Upper lobe of right lung (tissue), 1 donor: ENCODE results near the gene SAG. TPM values are rescaled to one million over a fixed set of nuclear protein-coding genes. Genes with fewer than 3 reads are reported as not detected.

Experiments
- ATAC-seq: fragments of 200-7000 bp; cut with Tn5 transposase; one replicate; pipeline ENCODE4 v1.9.1; 2020; ENCODE audit warnings: mild to moderate bottlenecking, moderate library complexity
- DNase-seq: peaks from one replicate; pipeline ENCODE4 v3.0.0-alpha.2; 2020
- H3K27ac ChIP-seq: fragments of 200-600 bp; one replicate; pipeline ENCODE4 v1.8.0; 2022
- H3K27me3 ChIP-seq: fragments of 200-600 bp; one replicate; pipeline ENCODE4 v1.8.0; 2022; ENCODE audit warnings: mild to moderate bottlenecking
- H3K36me3 ChIP-seq: fragments of 200-600 bp; one replicate; pipeline ENCODE4 v1.8.0; 2022
- H3K4me1 ChIP-seq: fragments of 200-600 bp; one replicate; pipeline ENCODE4 v1.8.0; 2022
- H3K4me3 ChIP-seq: fragments of 200-600 bp; one replicate; pipeline ENCODE4 v1.8.0; 2022; ENCODE audit warnings: mild to moderate bottlenecking
- H3K9me3 ChIP-seq: fragments of 200-600 bp; one replicate; pipeline ENCODE4 v1.8.0; 2022
- CTCF ChIP-seq: fragments of 200-600 bp; IDR thresholded peaks from one replicate; pipeline ENCODE4 v1.8.0; 2022; ENCODE audit warnings: antibody characterized with exemption
- intact Hi-C: fragments of 100-400 bp; cut with DNase I; formaldehyde crosslinking; loops from one replicate; pipeline ENCODE4 v1.11.0; 2022
- total RNA-seq: library from RNA; stranded (reverse); fragmentation: NEBNext Ultra II Directional; extraction: Animal tissue kit (Norgen Biotek cat#: 25700); gene quantifications from one replicate; pipeline ENCODE4 v1.2.1, GENCODE V29; 2021
- donor health status: DM: no; HTN: yes; CAD: no; lungs with severe emphysema.

Gene SAG
- total RNA-seq, 1 donor from 2014 or later, result not detected

GRCh38 chr2:233278921-233279320, 28.7 kb upstream of the SAG start:
- Histone ChIP-seq H3K27ac (no peak overlapping the region), H3K4me1 (no peaks in the 10 kb centered on the region), H3K9me3 (no peaks in the 10 kb centered on the region), H3K36me3 (peaks cover 99% of the 10 kb centered on the region), H3K4me3 (no peak overlapping the region), H3K27me3 (no peaks in the 10 kb centered on the region)
- ATAC-seq, result no peak
- TF ChIP-seq CTCF, result no peak
- intact Hi-C loops, result no loop called here
- DNase-seq, result no peak

- no peaks in the 10 kb centered on the region for H3K9me3 ChIP-seq
- no peak overlapping the region for H3K27ac ChIP-seq
- no peaks in the 10 kb centered on the region for H3K4me1 ChIP-seq
- peaks cover 99% of the 10 kb centered on the region for H3K36me3 ChIP-seq
- intact Hi-C loops, result no loop called here
- DNase-seq, result no peak
- no peak for ATAC-seq
- no peak for TF ChIP-seq CTCF
- H3K4me3 ChIP-seq, result no peak overlapping the region
- H3K27me3 ChIP-seq, result no peaks in the 10 kb centered on the region
Observed at GRCh38 chr2:233280114-233280693, 27.4 kb upstream of the SAG start.

DNA sequence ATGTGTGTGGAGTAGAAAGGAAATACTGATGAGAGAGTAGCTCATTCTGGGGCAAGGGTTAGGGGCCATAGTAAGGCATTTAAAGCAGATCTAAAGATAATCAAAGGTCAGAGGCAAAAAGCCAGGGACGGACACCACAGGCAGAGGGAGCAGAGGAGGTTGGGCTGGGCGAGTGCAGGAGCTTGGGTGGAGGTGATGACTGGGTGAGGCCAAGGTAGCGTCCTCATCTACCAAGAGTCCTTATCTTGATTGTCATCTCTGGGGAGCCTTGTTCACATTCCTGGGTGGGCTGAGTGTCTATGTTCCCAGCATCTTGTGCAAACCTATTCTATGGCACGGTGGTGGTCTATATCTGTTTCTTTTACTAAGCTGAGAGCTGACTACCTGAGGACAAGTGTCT, 26.1 kb upstream of the SAG start:
- DNase-seq (no peak), ATAC-seq (no peak)
- TF ChIP-seq CTCF, result no peak
- Histone ChIP-seq H3K4me1 (no peaks in the 10 kb centered on the region), H3K4me3 (no peak overlapping the region), H3K27me3 (no peaks in the 10 kb centered on the region), H3K9me3 (no peaks in the 10 kb centered on the region), H3K36me3 (peaks cover 98% of the 10 kb centered on the region), H3K27ac (no peak overlapping the region)
- intact Hi-C loops, result no loop called here

GRCh38 chr2:233281992-233282603, 25.5 kb upstream of the SAG start:
- intact Hi-C loops, result no loop called here
- H3K27me3 ChIP-seq, result no peaks in the 10 kb centered on the region
- peak; percentile 67 for ATAC-seq
- H3K4me3 ChIP-seq, result no peak overlapping the region
- no peaks in the 10 kb centered on the region for H3K9me3 ChIP-seq
- H3K36me3 ChIP-seq, result peaks cover 97% of the 10 kb centered on the region
- H3K4me1 ChIP-seq, result no peaks in the 10 kb centered on the region
- no peak for DNase-seq
- H3K27ac ChIP-seq, result no peak overlapping the region
- no peak for TF ChIP-seq CTCF

- ATAC-seq (no peak), DNase-seq (no peak)
- no peak overlapping the region for H3K4me3 ChIP-seq
- H3K36me3 ChIP-seq, result peaks cover 94% of the 10 kb centered on the region
- no peaks in the 10 kb centered on the region for H3K27me3 ChIP-seq
- TF ChIP-seq CTCF, result no peak
- intact Hi-C loops, result no loop called here
- H3K9me3 ChIP-seq, result no peaks in the 10 kb centered on the region
- H3K27ac ChIP-seq, result no peak overlapping the region
- H3K4me1 ChIP-seq, result no peaks in the 10 kb centered on the region
Observed at GRCh38 chr2:233285921-233286320, 21.7 kb upstream of the SAG start.
